ENCODE results near the gene IGFN1. TPM values are rescaled to one million over a fixed set of nuclear protein-coding genes. Genes with fewer than 3 reads are reported as not detected.

The IGFN1 gene
- total and polyA plus RNA-seq, 2 of the 4 experiments (the other 2 are of a cell fraction), result 0.05 TPM; not detected in 1

DNA sequence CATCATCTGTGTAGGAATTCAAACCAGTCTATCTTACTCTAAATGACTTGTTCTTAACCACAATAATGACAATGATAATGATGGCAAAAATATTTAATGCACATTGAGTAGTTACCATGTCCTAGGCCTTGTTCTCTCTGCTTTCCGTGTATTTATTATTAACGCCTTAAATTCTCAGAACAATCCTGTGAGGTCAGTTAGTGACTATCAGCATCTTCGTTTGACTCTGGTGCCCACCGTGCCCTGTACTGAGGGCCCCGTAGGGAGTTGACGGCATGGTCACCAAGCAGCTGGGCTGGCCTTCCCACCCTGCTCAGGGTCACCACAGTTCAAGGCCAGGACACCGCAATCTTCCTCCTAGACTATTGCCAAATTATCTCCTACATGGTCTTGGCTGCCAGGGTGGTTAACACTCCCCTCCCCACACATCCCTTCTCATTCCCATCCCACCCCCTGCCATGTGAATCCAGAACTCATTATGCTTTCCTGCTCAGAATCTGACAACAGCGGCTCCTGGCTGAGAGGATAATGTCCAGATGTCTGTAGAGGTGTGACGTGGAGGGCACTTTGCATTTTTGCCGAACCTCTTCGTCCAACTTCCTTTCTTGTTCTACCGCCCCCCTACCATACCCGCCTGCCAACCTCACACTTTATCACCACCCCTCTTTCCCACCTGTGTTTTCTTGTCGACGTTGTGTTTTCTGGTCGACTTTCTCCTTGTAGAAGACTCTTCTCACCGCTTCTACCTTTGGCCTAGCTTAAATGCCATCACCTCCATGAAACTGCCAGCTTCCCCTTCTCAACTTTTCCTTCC, 33.4 kb downstream of the IGFN1 start:
- no peak overlapping the region for H3K23ac ChIP-seq (ENCODE audit: low read depth, low read length)
- ATAC-seq (ENCODE audit: low read depth) (no peak), DNase-seq (no peak)
- H3K9me3 ChIP-seq (ENCODE audit: control insufficient read depth, insufficient read depth, low read length), result no peaks in the 10 kb centered on the region
- no peak overlapping the region for H3K4me2 ChIP-seq (ENCODE audit: low read depth, low read length)
- H3K4ac ChIP-seq (ENCODE audit: low read depth, low read length), result no peak overlapping the region
- no peak overlapping the region for H3K18ac ChIP-seq (ENCODE audit: low read depth, low read length)
- H2AK5ac ChIP-seq (ENCODE audit: low read depth, low read length), result no peak overlapping the region
- H4K20me1 ChIP-seq (ENCODE audit: insufficient read depth, low read length), result no peaks in the 10 kb centered on the region
- no peak overlapping the region for H4K91ac ChIP-seq (ENCODE audit: insufficient read depth, low read depth, low read length)
- no peak overlapping the region for H2AK9ac ChIP-seq (replicated peaks; ENCODE audit: low read depth, low read length, poor library complexity)
- TF ChIP-seq CHD1 (IDR thresholded peaks at IDR 0.05; ENCODE audit: low read depth, low read length) (no peak), SMC3 (IDR thresholded peaks at IDR 0.05; ENCODE audit: low read depth, low read length) (no peak)
- dilution Hi-C loops (cut with HindIII; ENCODE audit: low sequenced_read_pairs, unreplicated experiment), result no loop called here
- in situ Hi-C loops (cut with MboI; ENCODE audit: low sequenced_read_pairs), result loop anchor here (10.0 kb wide), 1 partner anchor 139 kb away; no protein-coding TSS in a partner anchor
- H3K27me3 ChIP-seq (ENCODE audit: control insufficient read depth, insufficient read depth, low read length), result peaks cover 31% of the 10 kb centered on the region
- H3K9ac ChIP-seq (ENCODE audit: low read depth, low read length), result no peak overlapping the region
- no peak overlapping the region for H3K56ac ChIP-seq (ENCODE audit: extremely low read depth, insufficient read depth, low read length)
- ChIA-PET POLR2A (ENCODE audit: unreplicated experiment) (no interaction called here), CTCF (interaction anchor here (1.1 kb wide), 1 partner anchor 70 kb away, joined by 4 read pairs; the partner anchor contains the start of gene TMEM9)
- H3K9me1 ChIP-seq (ENCODE audit: insufficient read depth, low read length), result no peaks in the 10 kb centered on the region
- no TSS peak for BruUV-seq (replicated peaks)
- no peaks in the 10 kb centered on the region for H3K36me3 ChIP-seq (ENCODE audit: control insufficient read depth, insufficient read depth, low read length)
- H4K8ac ChIP-seq (ENCODE audit: low read depth in 2 of 2, low read length in 2 of 2), result no peak overlapping the region
- intact Hi-C loops (cut with micrococcal nuclease), result loop anchor here (1.0 to 2.0 kb wide), 4 partner anchors 39 to 252 kb away; no protein-coding TSS in a partner anchor
- no peak overlapping the region for H3K4me3 ChIP-seq (ENCODE audit: insufficient read depth, low read depth, low read length)
- H3K79me1 ChIP-seq (ENCODE audit: low read depth in 1 of 2, low read length in 2 of 2), result no peaks in the 10 kb centered on the region
- H2BK20ac ChIP-seq (ENCODE audit: low read depth, low read length), result no peak overlapping the region
- no peak overlapping the region for H3K27ac ChIP-seq (ENCODE audit: insufficient read depth, low read length)
- WGBS, 2 experiments (ENCODE audit: extremely low coverage in 2 of 2, insufficient read length in 1 of 2), result 83% methylated on average over 8 of the region's 17 CpGs; no CpG with 5 or more reads in 1 of the 2 experiments
- no peak overlapping the region for H2AFZ ChIP-seq (replicated peaks; ENCODE audit: low read length, poor library complexity)
- no peak overlapping the region for H2BK120ac ChIP-seq (ENCODE audit: low read depth, low read length)
- no peak overlapping the region for H4K5ac ChIP-seq (ENCODE audit: low read depth, low read length)
- no peaks in the 10 kb centered on the region for H3K4me1 ChIP-seq (ENCODE audit: control insufficient read depth, insufficient read depth, low read length)
- H3K14ac ChIP-seq (replicated peaks; ENCODE audit: low read depth, low read length), result no peak overlapping the region
- no peak overlapping the region for H2BK5ac ChIP-seq (ENCODE audit: low read depth, low read length, poor library complexity, severe bottlenecking)
- H2BK15ac ChIP-seq (ENCODE audit: low read depth, low read length), result no peak overlapping the region
